H1 (cell line): ENCODE results near the gene DPF1. TPM values are rescaled to one million over a fixed set of nuclear protein-coding genes. Genes with fewer than 3 reads are reported as not detected.

Experiments used
- BACH1 ChIP-seq: IDR thresholded peaks from 2 replicates; pipeline ENCODE4 v1.6.1; 2012; ENCODE audit warnings: low read length, improper control_type of control experiment
- CHD1 ChIP-seq: IDR thresholded peaks from 2 replicates; pipeline ENCODE4 v1.6.1; 2012; ENCODE audit warnings: low read depth, low read length, improper control_type of control experiment
- CTBP2 ChIP-seq: IDR thresholded peaks from 2 replicates; pipeline ENCODE4 v1.7.0; 2011; ENCODE audit warnings: borderline replicate concordance, mild to moderate bottlenecking, moderate library complexity, mixed read lengths, low read length; ENCODE audit not compliant: insufficient read depth, insufficient read length
- E2F6 ChIP-seq: IDR thresholded peaks from 2 replicates; pipeline ENCODE4 v1.6.1; 2012; ENCODE audit warnings: inconsistent platforms
- NANOG ChIP-seq: IDR thresholded peaks from 2 replicates; pipeline ENCODE4 v1.6.1; 2011; ENCODE audit warnings: low read length, low read depth, mild to moderate bottlenecking, inconsistent platforms; ENCODE audit not compliant: insufficient read depth, poor library complexity, severe bottlenecking
- POLR2A ChIP-seq, 2 experiments: IDR thresholded peaks; 1 replicate in 1 of 2; 2 replicates in 1 of 2; pipeline ENCODE4 v1.6.1; 2011; ENCODE audit warnings: low read depth in 2 of 2, low read length in 2 of 2, mild to moderate bottlenecking in 2 of 2; ENCODE audit errors: control extremely low read depth in 1 of 2
- polyA plus RNA-seq, 7 experiments: library from polyadenylated mRNA; depleted of rRNA in 3 of 7; stranded (reverse) in 5 of 7; unstranded in 2 of 7; fragments of >200 nt in 5 of 7; fragments of 200-250 nt in 2 of 7; gene quantifications; 1 replicate in 5 of 7; 2 replicates in 1 of 7; 4 replicates in 1 of 7; pipeline versions ENCODE4 v1.2.1 to v1.2.3, GENCODE V29; 2011 to 2013; ENCODE audit warnings: missing spikeins in 2 of 7, mixed read lengths in 2 of 7
- total RNA-seq: library from RNA; stranded (reverse); fragmentation: NEBNext Ultra II Directional; extraction: Animal tissue kit (Norgen Biotek cat#: 25700); gene quantifications from 2 replicates; pipeline ENCODE4 v1.2.1, GENCODE V29; 2021

Gene DPF1
- total and polyA plus RNA-seq, 2 of the 8 experiments (the other 6 are each of a cell fraction or from before 2014, with no cell fraction given), result 12.9 to 15.6 TPM

- no peak for TF ChIP-seq E2F6
- TF ChIP-seq NANOG, result no peak
- TF ChIP-seq CTBP2, result no peak
- no peak for TF ChIP-seq BACH1
- TF ChIP-seq POLR2A (IDR thresholded peaks at IDR 0.05; ENCODE audit: control extremely low read depth in 1 of 2, low read depth in 2 of 2, low read length in 2 of 2), result no peak
- TF ChIP-seq CHD1, result no peak
Observed at GRCh38 chr19:38245826-38246498, 21.9 kb upstream of the DPF1 start (continued).
